ENCODE results near the gene ANKRD13B.

Gene ANKRD13B

DNA sequence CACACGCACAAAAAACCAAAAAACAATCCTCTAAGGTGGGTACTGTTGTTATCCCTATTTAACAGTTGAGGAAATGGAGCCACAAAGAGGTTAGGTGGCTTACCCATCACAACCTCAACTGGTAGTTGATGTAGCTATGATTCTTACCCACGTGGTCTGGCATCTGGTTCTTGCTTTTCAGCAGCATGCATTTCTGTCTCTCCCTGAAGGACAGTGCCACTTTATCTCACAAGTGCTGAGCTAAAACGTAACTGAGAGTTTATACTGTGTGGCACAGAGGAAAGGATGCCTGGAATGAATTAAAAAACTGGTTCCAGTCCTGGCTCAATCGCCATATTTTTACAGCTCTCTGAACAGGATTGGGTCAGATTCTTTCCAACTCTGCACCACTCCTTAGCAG, 31.7 kb downstream of the ANKRD13B start:
- no peak overlapping the region for H3K4me3 ChIP-seq (ENCODE audit: low read depth, low read length)
- H3K27ac ChIP-seq: no peak overlapping the region
- no peaks in the 10 kb centered on the region; the same call in 1 of the 2 replicates for H3K36me3 ChIP-seq
- H3K9me3 ChIP-seq (ENCODE audit: severe bottlenecking): no peaks in the 10 kb centered on the region
- H3K27me3 ChIP-seq (ENCODE audit: insufficient read depth, low read depth, severe bottlenecking): no peaks in the 10 kb centered on the region
- no peak for DNase-seq
- no peak for TF ChIP-seq CTCF (IDR thresholded peaks at IDR 0.05; ENCODE audit: low read depth, low read length)

DNA sequence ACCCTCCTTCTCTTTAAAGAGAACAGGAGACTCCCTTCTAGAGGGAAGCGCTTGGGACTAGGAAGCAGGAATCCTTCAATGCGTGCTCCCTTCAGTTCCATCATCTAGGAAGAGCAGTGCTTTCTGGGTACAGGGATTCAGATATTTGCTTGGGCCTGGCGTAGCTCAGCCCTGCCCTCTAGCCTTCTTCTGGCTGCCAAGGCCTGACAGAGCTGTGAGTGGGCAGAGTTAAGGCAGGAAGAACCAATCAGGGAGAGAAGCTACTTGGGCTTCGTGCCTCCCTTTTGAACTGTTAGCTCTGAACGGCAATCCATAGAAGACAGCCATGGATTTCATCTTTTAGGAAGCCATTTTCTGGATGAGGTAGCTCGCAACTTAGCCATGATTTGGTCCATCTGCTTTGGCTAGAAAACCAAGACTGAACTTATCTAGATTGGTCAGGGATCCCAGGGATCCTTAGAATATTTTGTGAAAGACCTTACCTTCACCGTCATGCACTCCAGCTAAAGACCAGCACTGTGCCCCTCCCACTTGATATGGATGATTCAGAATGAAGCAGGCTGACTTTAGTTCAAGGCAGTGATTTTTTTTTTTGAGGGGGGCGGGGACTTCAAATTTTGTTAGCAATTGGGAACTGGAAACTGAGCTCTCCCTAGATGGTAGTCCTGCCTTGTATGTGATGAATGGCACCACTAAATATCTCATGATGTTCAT, 32.3 kb downstream of the ANKRD13B start:
- Histone ChIP-seq H3K4me3 (ENCODE audit: low read depth, low read length) (no peak overlapping the region), H3K27me3 (ENCODE audit: insufficient read depth, low read depth, severe bottlenecking) (no peaks in the 10 kb centered on the region), H3K9me3 (ENCODE audit: severe bottlenecking) (no peaks in the 10 kb centered on the region), H3K27ac (no peak overlapping the region), H3K36me3 (no peaks in the 10 kb centered on the region; the same call in 1 of the 2 replicates)
- DNase-seq: no peak
- no peak for TF ChIP-seq CTCF (IDR thresholded peaks at IDR 0.05; ENCODE audit: low read depth, low read length)

DNA sequence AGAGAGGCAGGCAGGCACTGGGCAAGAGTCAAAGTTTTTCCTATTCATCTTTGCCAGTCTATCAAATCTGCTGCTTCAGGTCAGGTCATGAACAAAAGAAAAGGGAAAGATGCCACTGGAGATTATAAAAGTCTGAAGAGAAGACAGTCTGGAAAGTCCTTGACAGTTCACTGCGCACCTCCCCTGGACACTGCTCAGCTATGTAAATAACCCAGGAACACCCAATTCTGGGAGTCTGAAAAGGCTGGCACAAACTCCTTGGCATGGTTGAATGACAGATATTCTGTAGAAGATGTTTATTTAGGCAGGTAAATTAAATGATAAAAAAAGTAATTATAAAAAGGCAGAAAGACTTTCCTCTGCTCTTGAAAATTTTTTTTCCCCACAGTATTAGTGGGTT, 35.0 kb downstream of the ANKRD13B start:
- Histone ChIP-seq H3K9me3 (ENCODE audit: severe bottlenecking) (no peaks in the 10 kb centered on the region), H3K27ac (no peak overlapping the region), H3K36me3 (peaks cover 13% of the 10 kb centered on the region), H3K27me3 (ENCODE audit: insufficient read depth, low read depth, severe bottlenecking) (no peaks in the 10 kb centered on the region), H3K4me3 (ENCODE audit: low read depth, low read length) (no peak overlapping the region)
- DNase-seq: no peak
- TF ChIP-seq CTCF (IDR thresholded peaks at IDR 0.05; ENCODE audit: low read depth, low read length): no peak

DNA sequence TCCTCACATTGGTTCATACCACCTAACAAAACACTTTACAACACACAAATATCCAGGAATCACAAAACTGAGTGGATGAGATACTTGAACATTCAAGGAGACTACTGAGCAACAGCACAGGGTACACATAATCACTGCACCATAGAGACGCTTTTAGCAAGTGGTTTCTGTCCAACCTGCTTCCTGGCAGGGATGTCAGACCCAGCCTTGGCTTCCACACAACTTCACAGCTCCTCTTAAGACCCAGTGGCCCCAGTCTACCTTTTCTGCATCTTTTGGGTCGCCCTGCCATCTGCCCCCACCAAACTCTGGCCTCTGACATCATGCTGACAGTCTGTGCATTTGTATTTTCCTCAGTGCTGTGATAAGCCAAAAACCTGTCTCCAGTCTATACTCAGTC, 35.7 kb downstream of the ANKRD13B start:
- H3K9me3 ChIP-seq (ENCODE audit: severe bottlenecking): no peaks in the 10 kb centered on the region
- DNase-seq: no peak
- H3K27me3 ChIP-seq (ENCODE audit: insufficient read depth, low read depth, severe bottlenecking): no peaks in the 10 kb centered on the region
- H3K27ac ChIP-seq: no peak overlapping the region
- peaks cover 13% of the 10 kb centered on the region for H3K36me3 ChIP-seq
- TF ChIP-seq CTCF (IDR thresholded peaks at IDR 0.05; ENCODE audit: low read depth, low read length): no peak
- no peak overlapping the region for H3K4me3 ChIP-seq (ENCODE audit: low read depth, low read length)

- H3K27me3 ChIP-seq (ENCODE audit: insufficient read depth, low read depth, severe bottlenecking): no peaks in the 10 kb centered on the region
- peaks cover 16% of the 10 kb centered on the region for H3K36me3 ChIP-seq
- DNase-seq: no peak
- no peak overlapping the region for H3K4me3 ChIP-seq (ENCODE audit: low read depth, low read length)
- TF ChIP-seq CTCF (IDR thresholded peaks at IDR 0.05; ENCODE audit: low read depth, low read length): no peak
- H3K9me3 ChIP-seq (ENCODE audit: severe bottlenecking): no peaks in the 10 kb centered on the region
- H3K27ac ChIP-seq: no peak overlapping the region
Observed at GRCh38 chr17:29629839-29630238, 36.9 kb downstream of the ANKRD13B start.
